M059J (cell line): Measurements from ENCODE around the gene FAM217B. TPM values are rescaled to one million over a fixed set of nuclear protein-coding genes. Genes with fewer than 3 reads are reported as not detected.

Experiments used
- DNase-seq: peaks from one replicate; pipeline ENCODE4 v3.0.0-alpha.2; 2012; ENCODE audit warnings: low read depth
- total RNA-seq: library from RNA; depleted of rRNA; stranded (reverse); fragments of >200 nt; shearing (Covaris generic); gene quantifications from 2 replicates; pipeline ENCODE4 v1.2.3, GENCODE V29; 2014; rRNA removed

The FAM217B gene, protein sequence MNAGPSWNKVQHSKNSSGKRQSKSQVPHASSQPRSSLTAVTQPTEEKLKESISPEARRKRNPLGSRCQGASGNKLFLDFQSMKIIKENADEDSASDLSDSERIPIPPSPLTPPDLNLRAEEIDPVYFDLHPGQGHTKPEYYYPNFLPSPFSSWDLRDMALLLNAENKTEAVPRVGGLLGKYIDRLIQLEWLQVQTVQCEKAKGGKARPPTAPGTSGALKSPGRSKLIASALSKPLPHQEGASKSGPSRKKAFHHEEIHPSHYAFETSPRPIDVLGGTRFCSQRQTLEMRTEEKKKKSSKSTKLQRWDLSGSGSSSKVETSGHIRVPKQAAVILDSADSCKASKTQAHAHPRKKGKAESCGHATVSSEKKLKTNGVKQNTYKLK
- total RNA-seq: 6.3 and 7.3 TPM in 2 replicates

DNA sequence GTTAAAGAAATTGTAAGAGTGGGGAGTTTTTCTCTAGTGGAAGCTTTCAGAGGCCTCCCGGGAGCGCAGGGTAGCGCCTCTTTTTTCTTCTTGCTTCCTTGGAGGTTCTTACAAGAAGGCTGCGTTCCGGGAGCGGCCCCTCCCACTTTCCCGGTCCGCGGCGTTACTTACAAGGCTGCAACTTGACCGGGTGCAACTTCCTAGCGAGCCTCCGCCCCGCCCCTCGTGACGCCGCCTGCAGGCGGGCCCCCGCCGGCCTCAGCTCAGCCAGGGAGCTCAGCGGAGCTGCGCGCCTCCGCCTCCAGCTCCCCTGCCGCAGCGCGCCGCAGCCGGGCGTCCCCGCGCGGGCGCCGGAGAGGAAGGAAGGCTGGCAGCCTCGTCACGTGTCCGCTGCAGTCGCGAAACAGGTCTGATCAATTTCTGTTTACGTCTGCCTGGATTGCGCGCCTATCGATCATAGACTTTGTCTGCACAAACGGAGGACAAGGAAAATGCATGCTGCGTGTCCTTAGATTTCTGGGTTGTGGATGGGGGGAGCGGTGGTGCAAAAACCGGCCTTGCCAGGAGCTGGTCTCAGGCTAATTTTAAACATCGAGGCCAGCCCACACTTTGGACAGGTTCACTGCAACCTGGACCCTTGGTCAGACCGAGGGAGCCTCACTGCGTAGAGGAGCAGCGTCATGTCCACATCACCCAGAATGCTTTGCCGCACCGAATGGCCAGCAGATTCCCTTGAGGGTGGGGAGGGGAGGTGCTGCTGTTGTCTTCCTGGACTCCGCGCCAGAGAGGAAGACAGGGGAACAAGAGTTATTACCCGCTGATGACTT is at the start of gene FAM217B, which contains the start of gene PPP1R3D:
Gene FAM217B, plus strand, starts transcription at position 261 of the 827 bp plus-strand sequence. CDS start 3,555 bp downstream, outside the sequence.
Gene PPP1R3D, minus strand, starts transcription at position 177 of the 827 bp plus-strand sequence. CDS start 374 bp downstream, outside the sequence.
- peak; percentile 98 for DNase-seq

DNA sequence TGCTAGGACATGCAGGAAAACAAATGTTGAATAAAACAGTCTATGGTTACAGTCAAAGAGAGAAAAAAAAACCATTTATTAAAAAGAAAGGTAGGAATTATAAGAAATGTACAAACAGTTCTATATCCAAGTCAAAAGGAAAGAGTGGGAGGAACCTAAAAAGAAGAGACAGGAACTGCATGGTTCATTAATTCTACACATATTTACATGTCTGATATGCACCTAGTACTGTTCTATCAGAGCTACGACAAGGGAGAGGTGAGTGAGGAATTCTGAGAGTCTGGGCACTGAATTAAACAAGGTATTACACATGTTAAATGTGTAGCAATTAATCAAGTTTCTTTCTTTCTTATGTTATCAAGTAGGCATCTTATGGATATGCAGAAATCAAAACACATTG is 48.6 kb upstream of the FAM217B start:
- DNase-seq: no peak

DNA sequence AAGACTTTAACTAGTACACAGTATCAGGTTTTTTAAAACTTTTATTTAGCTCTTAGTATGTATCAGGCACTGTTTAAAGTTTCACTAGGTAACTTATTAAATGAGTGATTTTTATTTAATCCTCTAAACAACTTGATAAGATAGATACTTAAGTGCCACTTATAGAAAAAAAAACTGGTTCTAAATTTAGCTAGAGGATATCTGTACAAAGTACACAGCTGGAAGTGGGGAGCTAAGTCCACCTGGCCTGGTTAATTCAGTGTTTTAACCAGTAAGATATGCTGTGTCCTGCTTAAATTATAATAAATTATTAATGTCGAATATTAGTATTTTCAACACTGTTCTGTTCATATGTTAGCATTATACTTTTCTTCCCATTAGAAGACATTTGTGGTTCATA is 44.3 kb upstream of the FAM217B start:
- DNase-seq: no peak

DNA sequence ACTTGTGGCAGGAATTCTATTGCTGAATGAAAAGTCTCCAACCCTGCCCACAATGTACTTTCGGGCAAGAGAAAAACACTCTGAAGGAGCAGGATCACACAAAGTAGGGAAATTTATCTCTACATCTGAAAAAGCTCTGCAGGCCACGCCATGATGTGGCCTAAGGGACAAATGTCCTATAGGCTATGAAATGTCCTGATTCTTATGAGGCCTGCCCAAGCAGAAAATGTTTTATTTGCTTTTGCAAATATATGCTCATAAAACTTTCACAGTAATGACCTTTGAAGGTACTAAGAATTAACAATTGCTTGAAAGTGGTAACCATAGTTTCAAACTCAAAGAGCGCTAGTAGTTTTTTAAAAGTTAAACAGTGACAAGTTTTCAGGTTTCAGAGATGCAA is 37.7 kb upstream of the FAM217B start:
- no peak for DNase-seq

- DNase-seq: no peak
Observed at GRCh38 chr20:59903621-59904020, 36.6 kb upstream of the FAM217B start.

- no peak for DNase-seq
Observed at GRCh38 chr20:59908855-59909254, 31.3 kb upstream of the FAM217B start.

- no peak for DNase-seq
Observed at GRCh38 chr20:59911041-59911440, 29.1 kb upstream of the FAM217B start.

DNA sequence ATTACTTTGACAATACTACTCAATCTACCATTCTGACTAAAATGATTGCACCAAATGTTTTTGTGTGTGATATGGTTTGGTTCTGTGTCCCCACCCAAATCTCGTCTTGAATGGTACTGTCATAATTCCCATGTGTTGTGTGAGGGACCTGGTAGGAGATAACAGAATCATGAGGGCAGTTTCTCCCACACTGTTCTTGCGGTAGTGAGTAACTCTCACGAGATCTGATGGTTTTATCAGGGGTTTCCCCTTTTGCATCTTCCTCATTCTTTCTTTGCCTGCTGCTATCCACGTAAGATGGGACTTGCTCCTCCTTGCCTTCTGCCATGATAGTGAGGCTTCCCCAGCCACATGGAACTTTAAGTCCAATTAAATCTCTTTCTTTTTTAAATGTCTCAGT is 27.6 kb upstream of the FAM217B start:
- DNase-seq: no peak

DNA sequence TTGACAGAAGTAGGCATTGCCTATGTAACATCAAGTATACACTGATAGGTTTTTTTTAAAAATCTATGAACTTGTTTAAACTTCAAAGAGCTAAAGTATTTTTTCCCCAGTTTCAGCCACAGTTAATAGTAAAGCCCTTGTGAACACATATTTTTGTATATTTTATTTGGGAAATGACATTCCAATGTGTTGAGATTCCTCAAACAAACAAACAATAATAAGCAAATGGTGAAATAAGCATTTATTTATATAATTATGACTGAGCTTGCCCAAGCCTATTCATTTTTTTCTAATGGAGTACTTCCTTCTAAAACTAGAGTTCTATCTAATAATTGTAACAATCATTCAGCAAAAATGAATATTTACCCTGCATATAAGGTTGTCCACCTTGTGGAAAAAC is 19.2 kb upstream of the FAM217B start:
- DNase-seq: peak; percentile 23

GRCh38 chr20:59923514-59923913 is 16.7 kb upstream of the FAM217B start:
- peak; percentile 30 for DNase-seq

DNA sequence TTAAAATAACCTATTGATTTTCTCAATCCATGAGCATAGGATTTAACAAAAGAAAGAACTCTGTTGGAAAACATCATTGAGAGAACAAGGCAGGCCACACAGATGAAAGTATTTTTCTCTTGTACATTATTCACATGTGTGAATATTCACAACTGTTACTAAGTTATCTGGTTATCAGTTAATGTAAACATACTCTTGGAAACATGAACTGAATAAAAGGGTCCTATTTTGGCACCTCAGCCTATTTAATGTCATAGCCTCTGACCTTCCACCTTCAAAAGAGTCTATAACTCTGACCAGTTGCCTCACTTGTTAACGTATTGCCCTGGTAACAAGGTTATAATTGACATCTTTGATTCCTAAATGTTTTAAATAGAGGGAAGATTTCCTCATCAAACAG is 14.8 kb upstream of the FAM217B start:
- no peak for DNase-seq

- no peak for DNase-seq
Observed at GRCh38 chr20:59925899-59926298, 14.3 kb upstream of the FAM217B start.

DNA sequence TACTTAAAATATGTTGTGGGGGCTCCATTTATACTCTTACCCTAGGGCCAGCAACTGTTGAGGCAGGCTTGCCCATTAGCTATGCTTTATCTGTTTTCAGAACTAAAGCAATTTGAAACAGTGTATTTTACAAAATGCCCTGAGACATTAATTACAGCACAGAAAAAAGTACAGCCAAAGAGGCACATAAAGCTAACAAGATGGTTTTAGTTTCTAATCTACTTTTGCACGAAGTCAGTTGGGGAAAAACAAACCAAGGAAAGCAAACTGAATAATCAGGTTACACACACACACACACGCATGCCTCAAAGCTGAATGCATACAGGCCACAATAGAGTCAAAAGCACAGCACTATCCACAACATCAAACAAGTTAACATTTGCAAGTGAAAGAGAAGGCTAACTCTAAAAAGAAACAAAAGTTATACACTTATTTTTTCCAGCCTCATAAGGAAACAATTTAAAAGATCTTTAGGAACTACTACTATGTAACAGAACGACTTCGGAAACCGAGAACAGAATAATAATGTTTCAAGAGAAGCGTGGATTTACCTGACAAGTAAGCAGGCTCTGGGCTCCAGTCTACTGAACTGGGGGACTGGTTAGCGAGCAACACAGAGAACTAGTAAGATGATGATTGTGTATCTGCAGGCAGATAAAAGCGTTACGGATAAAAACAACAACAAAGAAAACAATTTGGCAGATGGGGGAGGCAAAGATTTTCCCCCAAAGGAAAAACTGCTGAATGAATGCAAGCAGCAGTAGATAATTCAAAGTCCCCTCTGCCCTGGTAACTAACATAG is 8.5 kb upstream of the FAM217B start:
- no peak for DNase-seq

DNA sequence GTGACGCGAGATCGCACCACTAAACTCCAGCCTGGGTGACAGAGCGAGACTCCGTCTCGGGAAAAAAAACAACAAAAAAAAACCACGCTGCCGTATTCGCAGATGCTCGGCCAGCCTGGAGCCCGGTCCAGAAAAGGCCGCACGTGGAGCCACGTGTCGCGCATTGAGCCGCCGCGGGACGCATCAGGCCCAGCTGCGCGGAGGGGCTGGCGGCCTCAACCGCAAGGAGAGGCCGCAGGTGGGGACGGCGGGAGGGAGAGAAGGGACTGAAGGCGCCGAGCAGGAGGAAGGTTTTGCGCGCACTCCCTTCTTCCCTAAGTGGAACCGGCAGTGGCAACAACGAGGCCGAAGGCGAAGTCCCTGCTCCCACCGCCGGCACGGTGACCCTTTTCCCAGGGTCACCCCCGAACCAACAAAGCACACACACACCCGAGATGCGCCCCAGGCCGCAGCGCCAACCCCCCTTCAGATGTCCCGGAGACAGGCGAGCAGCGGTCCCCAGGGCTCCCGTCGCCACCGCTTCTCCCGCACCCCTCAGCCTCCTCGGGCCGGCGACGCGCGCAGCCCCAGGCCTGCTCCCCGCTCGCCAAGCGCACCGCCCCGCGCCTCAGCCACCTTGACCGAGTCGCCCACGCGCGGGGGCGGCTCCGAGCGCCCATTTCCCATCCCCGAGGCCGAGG is 7.4 kb upstream of the FAM217B start:
- no peak for DNase-seq

DNA sequence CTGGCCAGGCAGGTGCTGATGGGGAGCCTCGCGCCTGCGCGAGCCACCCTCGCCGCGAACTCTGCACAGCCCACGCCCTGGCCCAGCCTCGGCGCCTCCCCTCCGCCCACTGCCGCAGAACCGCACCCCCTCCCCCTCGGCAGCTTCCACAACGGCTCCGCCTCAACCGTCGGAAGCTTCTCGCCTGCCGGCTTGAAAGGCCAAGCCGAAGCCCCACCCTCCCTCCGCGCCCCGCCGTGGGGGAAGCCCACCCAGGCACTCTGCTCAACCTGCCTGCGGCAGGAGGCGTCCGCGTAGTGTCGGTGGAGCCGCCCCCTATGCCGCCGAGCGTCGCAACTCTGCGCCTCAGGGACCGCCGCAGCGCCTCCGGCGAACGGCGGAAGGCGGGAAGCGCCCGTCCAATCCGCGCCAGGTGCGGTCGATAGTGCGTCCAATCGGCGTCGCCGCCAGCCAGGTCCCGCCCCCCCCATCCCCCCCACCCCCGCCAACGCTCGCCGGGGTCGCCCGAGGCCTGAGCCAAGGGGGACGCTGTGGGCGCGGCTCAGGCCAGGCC is 6.8 kb upstream of the FAM217B start, which contains the start of gene SYCP2:
Gene SYCP2, minus strand, starts transcription at position 342 of the 553 bp plus-strand sequence. CDS start 11,224 bp downstream, outside the sequence.
- no peak for DNase-seq

DNA sequence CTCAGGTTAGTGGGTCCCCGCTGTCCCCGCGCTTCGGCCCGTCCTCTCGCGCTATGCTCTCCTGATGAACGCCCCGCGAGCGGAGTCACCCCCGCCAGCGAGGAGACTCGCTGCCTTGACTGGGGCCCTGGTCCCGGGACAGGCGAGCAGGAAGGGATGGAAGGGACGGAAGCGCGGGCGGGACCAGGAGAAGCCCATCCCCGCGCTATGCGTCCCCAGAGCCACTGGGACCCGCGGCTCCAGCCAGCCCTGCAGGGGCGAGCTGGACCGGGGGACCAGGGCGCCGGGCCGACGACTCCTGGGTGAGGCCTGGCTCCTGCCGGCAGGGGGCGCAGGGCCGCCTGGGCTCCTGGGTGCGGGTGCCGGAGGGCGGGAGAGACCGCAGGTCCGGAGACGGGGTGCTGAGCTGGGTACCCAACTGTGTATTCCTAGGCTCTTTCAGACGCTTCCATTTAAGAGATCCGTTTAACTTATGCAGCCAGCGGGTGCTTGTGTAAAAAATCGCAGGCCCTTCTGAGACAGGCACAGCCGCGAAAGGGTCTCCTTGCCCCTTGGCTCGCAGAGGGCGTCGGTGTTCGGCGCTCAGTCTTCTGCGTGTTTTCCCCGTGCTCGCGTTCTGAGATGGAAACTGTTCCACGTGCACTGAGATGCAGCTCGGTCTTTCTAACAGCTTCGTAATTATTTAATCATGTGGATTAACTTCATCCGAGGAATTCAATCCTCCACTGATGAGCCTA is 6.2 kb upstream of the FAM217B start:
- DNase-seq: peak; percentile 58

DNA sequence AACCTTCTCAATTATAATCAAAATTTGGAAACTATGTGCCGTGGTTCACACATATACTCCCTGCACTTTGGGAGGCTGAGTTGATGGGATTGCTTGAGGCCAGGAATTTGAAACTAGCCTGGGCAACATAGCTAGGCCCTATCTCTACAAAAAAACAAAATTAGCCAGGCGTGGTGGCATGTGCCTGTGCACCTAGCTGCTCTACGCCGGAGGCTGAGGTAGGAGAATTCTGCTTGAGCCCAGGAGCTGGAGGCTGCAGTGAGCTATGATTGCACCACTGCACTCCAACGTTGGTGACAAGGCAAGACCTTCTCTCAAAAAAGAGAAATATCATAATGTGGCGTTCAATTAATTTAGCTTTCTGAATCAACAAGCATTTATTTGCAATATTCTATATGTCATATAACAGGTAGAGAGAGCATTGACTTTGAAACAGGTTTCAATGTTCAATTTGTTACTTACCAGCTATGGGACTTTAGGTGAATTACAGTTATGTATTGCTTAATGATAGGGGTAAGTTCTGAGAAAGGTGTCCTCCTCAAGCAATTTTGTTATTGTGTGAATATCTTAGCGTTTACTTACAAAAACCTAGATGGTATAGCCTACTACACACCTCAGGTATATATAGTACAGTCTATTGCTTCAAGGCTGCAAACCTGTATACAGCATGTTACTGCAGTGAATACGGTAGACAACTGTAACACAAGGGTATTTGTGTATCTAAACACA is 4.6 kb upstream of the FAM217B start:
- DNase-seq: no peak

DNA sequence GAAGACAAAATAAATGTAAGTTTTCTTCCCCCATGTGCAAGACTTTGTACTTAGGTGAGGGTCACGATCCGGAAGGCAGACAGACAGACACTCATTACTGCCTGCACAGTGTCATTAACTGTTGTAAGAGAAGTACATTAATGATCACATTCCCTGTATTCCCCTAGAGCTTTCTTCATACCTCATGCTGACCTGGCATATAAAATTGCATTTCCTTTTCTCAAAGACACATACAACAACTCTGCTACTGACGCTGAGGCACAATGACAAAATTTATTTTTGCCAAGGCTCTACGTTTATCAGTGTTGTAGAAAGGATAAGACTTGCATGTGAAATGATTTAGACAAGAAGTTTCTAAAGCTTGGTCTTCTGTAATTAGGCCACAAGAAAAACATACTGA is 3.8 kb upstream of the FAM217B start:
- no peak for DNase-seq

- DNase-seq: no peak
Observed at GRCh38 chr20:59937150-59937549, 3.0 kb upstream of the FAM217B start.
